ENCODE data around the gene IQGAP1.
A peak's percentile ranks its signal among the peaks of the same experiment; 100 is the strongest.

IQGAP1 gene

DNA sequence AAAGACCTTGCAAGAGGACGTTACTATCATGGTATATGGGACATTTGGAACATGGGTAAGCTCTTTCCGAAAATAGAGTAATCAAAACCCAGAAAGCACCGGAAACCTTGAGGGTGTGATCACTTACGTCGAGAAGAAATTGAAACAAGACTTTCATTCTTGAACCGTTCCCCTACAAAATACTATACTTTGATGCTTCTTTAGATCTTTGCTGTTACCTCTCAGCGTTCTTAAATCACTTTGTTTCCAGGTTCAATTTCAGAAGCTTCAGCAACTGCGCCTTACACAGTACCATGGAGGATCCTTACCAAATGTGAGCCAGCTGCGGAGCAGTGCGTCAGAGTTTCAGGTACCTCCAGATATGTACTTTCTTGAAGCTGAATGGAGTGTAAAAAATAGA lies 151.7 kb downstream of the IQGAP1 start:
- no peak for DNase-seq

DNA sequence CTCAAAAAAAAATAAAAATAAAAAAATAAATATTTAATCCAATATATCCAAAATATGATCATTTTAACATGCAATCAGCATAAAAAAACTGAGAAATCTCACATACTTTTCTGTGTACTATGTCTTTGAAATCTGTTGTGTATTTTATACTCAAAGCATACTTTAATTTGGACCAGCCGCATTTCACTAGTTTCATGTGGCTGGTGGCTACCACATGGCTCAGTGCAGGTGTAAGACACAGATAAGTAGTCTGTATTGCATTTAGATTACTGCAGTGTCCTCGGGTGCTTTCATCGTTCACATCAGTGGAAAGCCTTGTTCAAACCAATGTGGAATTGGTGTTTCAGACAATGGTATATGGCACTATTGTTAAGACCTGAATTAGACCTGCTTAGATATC lies 152.7 kb downstream of the IQGAP1 start:
- DNase-seq, result peak; percentile 82

DNA sequence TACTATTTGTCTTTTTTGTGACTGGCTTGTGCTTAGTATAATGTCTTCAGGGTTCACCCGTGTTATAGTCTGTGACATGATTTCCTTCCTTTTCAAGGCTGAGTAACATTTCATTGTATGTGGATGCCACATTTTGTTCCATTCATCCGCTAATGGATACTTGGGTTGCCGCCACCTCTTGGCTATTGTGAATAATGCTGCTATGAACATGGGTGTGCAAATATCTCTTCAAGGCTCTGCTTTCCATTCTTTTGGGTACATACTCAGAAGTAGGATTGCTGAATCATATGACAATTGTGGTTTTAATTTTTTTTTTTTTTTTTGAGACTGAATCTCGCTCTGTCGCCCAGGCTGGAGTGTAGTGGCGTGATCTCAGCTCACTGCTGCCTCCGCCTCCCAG lies 157.1 kb downstream of the IQGAP1 start:
- peak; percentile 63 for DNase-seq

DNA sequence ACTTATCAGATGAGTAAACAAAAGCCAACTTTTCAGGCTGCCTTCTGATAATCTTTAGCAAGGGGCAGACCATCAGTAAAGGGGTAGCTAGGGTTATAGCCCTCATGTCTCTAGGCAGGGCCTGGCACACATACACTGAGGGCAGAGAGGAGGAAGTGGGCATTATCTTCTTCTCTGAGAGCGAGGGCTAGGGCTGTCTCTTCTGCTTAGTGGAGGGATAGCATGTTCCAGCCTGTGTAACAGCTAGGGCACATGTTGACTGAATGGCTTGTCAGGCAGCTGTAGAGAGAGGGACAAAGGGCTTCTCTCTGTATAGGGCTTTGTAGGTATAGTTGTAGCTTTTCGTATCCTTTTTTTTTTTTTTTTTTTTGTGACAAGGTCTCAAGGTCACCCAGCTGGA lies 159.5 kb downstream of the IQGAP1 start:
- DNase-seq, result peak; percentile 32

DNA sequence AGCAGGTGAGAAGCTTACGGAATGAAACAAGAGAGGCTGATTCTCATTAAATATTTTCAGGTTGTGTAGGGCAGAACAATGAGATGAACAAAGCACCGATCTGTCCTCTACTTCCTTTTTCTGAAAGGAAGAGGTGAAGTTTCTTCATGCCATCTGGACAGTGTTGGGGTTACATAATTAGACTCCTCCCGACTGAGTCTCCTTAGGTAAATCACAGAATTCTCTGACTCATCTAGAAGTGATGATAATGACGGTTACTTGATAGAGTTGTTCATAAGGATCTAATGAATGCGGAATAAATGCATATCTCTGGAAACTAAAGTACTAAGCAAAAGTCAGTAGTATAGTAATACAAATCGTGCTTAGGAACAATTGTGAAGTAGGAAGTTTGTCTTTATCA lies 162.9 kb downstream of the IQGAP1 start:
- DNase-seq, result no peak

Data from hematopoietic multipotent progenitor cell treated with erythropoietin and hydrocortisone succinate and interleukin-3 and kit ligand, for 8 days (in vitro differentiated cells).